Skeletal muscle tissue (tissue), 4 donors: ENCODE results near the gene GAS2L1. TPM values are rescaled to one million over a fixed set of nuclear protein-coding genes. Genes with fewer than 3 reads are reported as not detected.
A peak's percentile ranks its signal among the peaks of the same experiment; 100 is the strongest.
"Not testable (repeated sequence)": the region's sequence is repeated elsewhere in the genome, so short reads cannot be mapped to it uniquely, and the experiment has no call there.

Experiments
- H3K27ac ChIP-seq: one replicate; pipeline ENCODE4 v1.7.0; 2013; ENCODE audit warnings: mild to moderate bottlenecking, low read depth, low read length, inconsistent platforms
- H3K27me3 ChIP-seq, 3 donors: one replicate each; pipeline ENCODE4 v1.7.0; 2013; ENCODE audit warnings: low read length in 3 of 3; ENCODE audit not compliant: control insufficient read depth in 3 of 3, insufficient read depth in 3 of 3
- H3K36me3 ChIP-seq, 3 donors: one replicate each; pipeline ENCODE4 v1.7.0; 2013; ENCODE audit warnings: low read length in 3 of 3; ENCODE audit not compliant: control insufficient read depth in 3 of 3, insufficient read depth in 3 of 3
- H3K4me1 ChIP-seq, 3 donors: one replicate each; pipeline ENCODE4 v1.7.0; 2013; ENCODE audit warnings: low read length in 3 of 3, mild to moderate bottlenecking in 3 of 3; ENCODE audit not compliant: control insufficient read depth in 3 of 3, insufficient read depth in 3 of 3
- H3K4me3 ChIP-seq, 3 donors: one replicate each; pipeline ENCODE4 v1.7.0; 2013; ENCODE audit warnings: low read length in 3 of 3
- H3K9ac ChIP-seq, 3 donors: one replicate each; pipeline ENCODE4 v1.7.0; 2013; ENCODE audit warnings: low read length in 3 of 3, mild to moderate bottlenecking in 3 of 3, moderate library complexity in 2 of 3, low read depth in 1 of 3
- H3K9me3 ChIP-seq, 3 donors: one replicate each; pipeline ENCODE4 v1.7.0; 2013; ENCODE audit warnings: low read length in 3 of 3; ENCODE audit not compliant: control insufficient read depth in 3 of 3
- total RNA-seq: library from RNA; depleted of rRNA; stranded (reverse); fragments of >200 nt; gene quantifications from one replicate; pipeline ENCODE4 v1.2.3, GENCODE V29; 2014
- donor health status: Osteomylitis.

Gene GAS2L1
- total RNA-seq, 1 donor from 2014 or later, result 3.1 TPM

GRCh38 chr22:29341056-29341848, 34.8 kb downstream of the GAS2L1 start:
- H3K27me3 ChIP-seq, result no peaks in the 10 kb centered on the region
- H3K36me3 ChIP-seq, result peaks cover 47 to 54% (median 49%) of the 10 kb centered on the region in 3 donors
- H3K27ac ChIP-seq, result no peak overlapping the region
- H3K9ac ChIP-seq, result peak overlapping the region in 1 of 3 donors; percentile 8
- no peak overlapping the region for H3K4me3 ChIP-seq
- peaks cover 47 to 80% (median 64%) of the 10 kb centered on the region in 3 donors for H3K4me1 ChIP-seq
- no peaks in the 10 kb centered on the region for H3K9me3 ChIP-seq

GRCh38 chr22:29341849-29342127, 35.3 kb downstream of the GAS2L1 start:
- no peaks in the 10 kb centered on the region for H3K27me3 ChIP-seq

GRCh38 chr22:29342177-29342576, 35.7 kb downstream of the GAS2L1 start:
- H3K36me3 ChIP-seq, result peaks cover 47 to 53% (median 53%) of the 10 kb centered on the region in 3 donors
- peak overlapping the region in 1 of 3 donors; percentile 45 for H3K9ac ChIP-seq
- no peaks in the 10 kb centered on the region for H3K27me3 ChIP-seq
- H3K4me3 ChIP-seq, result no peak overlapping the region
- no peak overlapping the region for H3K27ac ChIP-seq
- H3K4me1 ChIP-seq, result peaks cover 46 to 80% (median 64%) of the 10 kb centered on the region in 3 donors
- H3K9me3 ChIP-seq, result no peaks in the 10 kb centered on the region

More at GRCh38 chr22:29341849-29342127, 35.3 kb downstream of the GAS2L1 start:
- Histone ChIP-seq H3K36me3 (peaks cover 47 to 53% (median 49%) of the 10 kb centered on the region in 3 donors), H3K27ac (no peak overlapping the region), H3K4me3 (no peak overlapping the region), H3K4me1 (peaks cover 47 to 80% (median 64%) of the 10 kb centered on the region in 3 donors), H3K9ac (no peak overlapping the region), H3K9me3 (no peaks in the 10 kb centered on the region)

- Histone ChIP-seq H3K9me3 (no peaks in the 10 kb centered on the region), H3K27me3 (no peaks in the 10 kb centered on the region), H3K27ac (no peak overlapping the region), H3K4me3 (no peak overlapping the region), H3K9ac (peak overlapping the region in 1 of 3 donors; percentile 45), H3K36me3 (peaks cover 52 to 57% (median 52%) of the 10 kb centered on the region in 3 donors), H3K4me1 (peaks cover 42 to 80% (median 61%) of the 10 kb centered on the region in 3 donors)
These were observed 36.3 kb downstream of the GAS2L1 start for GRCh38 chr22:29342577-29343312.

- Histone ChIP-seq H3K27ac (no peak overlapping the region), H3K36me3 (peaks cover 46 to 58% (median 56%) of the 10 kb centered on the region in 3 donors), H3K27me3 (no peaks in the 10 kb centered on the region), H3K9ac (peak overlapping the region in 1 of 3 donors; percentile 45), H3K9me3 (no peaks in the 10 kb centered on the region), H3K4me1 (peaks cover 42 to 80% (median 59%) of the 10 kb centered on the region in 3 donors), H3K4me3 (no peak overlapping the region)
These were observed 36.9 kb downstream of the GAS2L1 start for GRCh38 chr22:29343313-29343805.

- Histone ChIP-seq H3K4me3 (no peak overlapping the region), H3K9me3 (no peaks in the 10 kb centered on the region), H3K27ac (no peak overlapping the region), H3K9ac (no peak overlapping the region), H3K36me3 (peaks cover 44 to 57% (median 53%) of the 10 kb centered on the region in 3 donors), H3K4me1 (peaks cover 44 to 79% (median 55%) of the 10 kb centered on the region in 3 donors), H3K27me3 (no peaks in the 10 kb centered on the region)
These were observed 37.7 kb downstream of the GAS2L1 start for GRCh38 chr22:29344137-29344536.

GRCh38 chr22:29344889-29345288, 38.4 kb downstream of the GAS2L1 start:
- H3K4me3 ChIP-seq, H3K9ac ChIP-seq, H3K9me3 ChIP-seq, H3K27me3 ChIP-seq: not testable (repeated sequence)
- peaks cover 41 to 58% (median 49%) of the 10 kb centered on the region in 3 donors for H3K36me3 ChIP-seq
- peaks cover 45 to 76% (median 54%) of the 10 kb centered on the region in 3 donors for H3K4me1 ChIP-seq
- H3K27ac ChIP-seq, result peak overlapping the region; percentile 12

GRCh38 chr22:29345932-29346331, 39.5 kb downstream of the GAS2L1 start:
- H3K9me3 ChIP-seq, result no peaks in the 10 kb centered on the region
- H3K4me3 ChIP-seq, result no peak overlapping the region
- H3K36me3 ChIP-seq, result peaks cover 41 to 59% (median 49%) of the 10 kb centered on the region in 3 donors
- no peak overlapping the region for H3K9ac ChIP-seq
- no peaks in the 10 kb centered on the region for H3K27me3 ChIP-seq
- H3K4me1 ChIP-seq, result peaks cover 45 to 71% (median 50%) of the 10 kb centered on the region in 3 donors
- H3K27ac ChIP-seq, result no peak overlapping the region

- peaks cover 45 to 71% (median 50%) of the 10 kb centered on the region in 3 donors for H3K4me1 ChIP-seq
- H3K27ac ChIP-seq, result peak overlapping the region; percentile 37
- H3K36me3 ChIP-seq, result peaks cover 41 to 59% (median 49%) of the 10 kb centered on the region in 3 donors
These were observed 40.2 kb downstream of the GAS2L1 start for GRCh38 chr22:29346659-29347058.

More at GRCh38 chr22:29346659-29347058, 40.2 kb downstream of the GAS2L1 start:
- Histone ChIP-seq H3K9me3 (no peaks in the 10 kb centered on the region), H3K4me3 (no peak overlapping the region), H3K9ac (no peak overlapping the region), H3K27me3 (no peaks in the 10 kb centered on the region)
